HEK293T (cell line): ENCODE measurements around the gene RAPGEF5.

Experiments used
- ARNT ChIP-seq: fragments of 450-650 bp; IDR thresholded peaks from 2 replicates; pipeline ENCODE4 v1.6.1; 2017; ENCODE audit warnings: mild to moderate bottlenecking
- BHLHE40 ChIP-seq: fragments of 450-650 bp; IDR thresholded peaks from 2 replicates; pipeline ENCODE4 v1.6.1; 2016; ENCODE audit warnings: mild to moderate bottlenecking, moderate library complexity, borderline replicate concordance
- CTBP1 ChIP-seq: fragments of 450-650 bp; IDR thresholded peaks from 2 replicates; pipeline ENCODE4 v1.6.1; 2016; ENCODE audit warnings: borderline replicate concordance
- ELF4 ChIP-seq: fragments of 450-650 bp; IDR thresholded peaks from 2 replicates; pipeline ENCODE4 v1.6.1; 2017; ENCODE audit warnings: antibody characterized with exemption
- FOXA1 ChIP-seq: fragments of 450-650 bp; IDR thresholded peaks from 2 replicates; pipeline ENCODE4 v1.6.1; 2016; ENCODE audit warnings: mild to moderate bottlenecking
- FOXK2 ChIP-seq: fragments of 450-650 bp; IDR thresholded peaks from 2 replicates; pipeline ENCODE4 v1.6.1; 2016; ENCODE audit warnings: mild to moderate bottlenecking
- FOXM1 ChIP-seq: fragments of 450-650 bp; IDR thresholded peaks from 2 replicates; pipeline ENCODE4 v1.6.1; 2017; ENCODE audit warnings: mild to moderate bottlenecking, borderline replicate concordance
- HDGF ChIP-seq: fragments of 450-650 bp; IDR thresholded peaks from 2 replicates; pipeline ENCODE4 v1.6.1; 2017; ENCODE audit warnings: antibody characterized with exemption, borderline replicate concordance
- LEF1 ChIP-seq: fragments of 450-650 bp; IDR thresholded peaks from 2 replicates; pipeline ENCODE4 v1.6.1; 2017; ENCODE audit warnings: mild to moderate bottlenecking, borderline replicate concordance
- NFRKB ChIP-seq: fragments of 450-650 bp; IDR thresholded peaks from 2 replicates; pipeline ENCODE4 v1.6.1; 2016; ENCODE audit warnings: mild to moderate bottlenecking, moderate library complexity
- PKNOX1 ChIP-seq: fragments of 450-650 bp; IDR thresholded peaks from 2 replicates; pipeline ENCODE4 v1.6.1; 2016
- SP1 ChIP-seq: fragments of 450-650 bp; IDR thresholded peaks from 2 replicates; pipeline ENCODE4 v1.6.1; 2017
- SUZ12 ChIP-seq: fragments of 450-650 bp; IDR thresholded peaks from 2 replicates; pipeline ENCODE4 v1.6.1; 2016; ENCODE audit warnings: mild to moderate bottlenecking
- TARDBP ChIP-seq: fragments of 450-650 bp; IDR thresholded peaks from 2 replicates; pipeline ENCODE4 v1.6.1; 2016

DNA sequence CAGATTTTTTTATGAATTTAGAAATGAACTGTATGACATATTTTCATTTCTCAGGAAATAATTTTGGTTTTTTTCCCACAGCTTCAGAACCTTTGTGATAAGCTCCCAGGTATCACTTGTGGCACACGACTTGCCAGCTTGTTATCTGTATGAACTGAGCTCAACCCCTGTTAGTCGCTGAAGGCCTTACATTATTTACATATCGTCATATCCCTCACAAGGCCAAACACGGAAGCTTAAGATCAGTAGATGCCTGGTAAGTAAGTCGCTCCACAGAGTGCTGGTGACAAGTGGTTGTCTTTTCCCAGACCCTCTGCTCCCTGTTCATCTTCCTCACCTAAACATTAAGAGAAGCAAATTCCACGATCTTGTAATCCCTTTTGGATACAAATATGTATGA is 55.2 kb downstream of the RAPGEF5 start:
- no peak for TF ChIP-seq CTBP1
- no peak for TF ChIP-seq PKNOX1
- no peak for TF ChIP-seq HDGF
- TF ChIP-seq LEF1, result no peak
- no peak for TF ChIP-seq TARDBP
- TF ChIP-seq SUZ12, result no peak
- no peak for TF ChIP-seq SP1
- TF ChIP-seq FOXM1, result no peak
- no peak for TF ChIP-seq FOXK2
- no peak for TF ChIP-seq BHLHE40
- TF ChIP-seq FOXA1, result no peak
- no peak for TF ChIP-seq ARNT
- no peak for TF ChIP-seq NFRKB
- TF ChIP-seq ELF4, result no peak
